ENCODE measurements around the gene BCAM.

GRCh38 chr19:44792281-44792680, 16.6 kb upstream of the BCAM start:
- TF ChIP-seq CTCF (IDR thresholded peaks at IDR 0.05; ENCODE audit: low read depth, low read length, poor library complexity, severe bottlenecking): no peak
- no peak for TF ChIP-seq EZH2phosphoT487 (IDR thresholded peaks at IDR 0.05; ENCODE audit: borderline replicate concordance, low read length)
